Right forelimb (tissue), 1 donor: ENCODE data around the gene AQP12A.

ENCODE experiments used
- DNase-seq: peaks from one replicate; pipeline ENCODE4 v3.0.0-alpha.2; 2018

Gene AQP12A

GRCh38 chr2:240747256-240747655 lies 55.6 kb downstream of the AQP12A start:
- DNase-seq, result no peak
